Esophagus squamous epithelium (tissue), 4 donors: Measurements from ENCODE around the gene SPPL2B.

ENCODE experiments used
- POLR2A ChIP-seq, 4 donors: fragments of 450-650 bp; IDR thresholded peaks; one replicate each; pipeline ENCODE4 v1.6.1; 2017; ENCODE audit warnings: antibody characterized with exemption in 4 of 4, mild to moderate bottlenecking in 4 of 4, moderate library complexity in 3 of 4
- TF ChIP-seq, protein P1 (sequence below), 6 experiments: fragments of 450-650 bp in 4 of 6; fragments of 200-600 bp in 2 of 6; sonication (generic) in 2 of 6; IDR thresholded peaks; one replicate each; pipeline ENCODE4 v1.5.1; 2016 to 2019; ENCODE audit warnings: antibody characterized with exemption in 6 of 6, mild to moderate bottlenecking in 4 of 6, moderate library complexity in 4 of 6

DNA sequence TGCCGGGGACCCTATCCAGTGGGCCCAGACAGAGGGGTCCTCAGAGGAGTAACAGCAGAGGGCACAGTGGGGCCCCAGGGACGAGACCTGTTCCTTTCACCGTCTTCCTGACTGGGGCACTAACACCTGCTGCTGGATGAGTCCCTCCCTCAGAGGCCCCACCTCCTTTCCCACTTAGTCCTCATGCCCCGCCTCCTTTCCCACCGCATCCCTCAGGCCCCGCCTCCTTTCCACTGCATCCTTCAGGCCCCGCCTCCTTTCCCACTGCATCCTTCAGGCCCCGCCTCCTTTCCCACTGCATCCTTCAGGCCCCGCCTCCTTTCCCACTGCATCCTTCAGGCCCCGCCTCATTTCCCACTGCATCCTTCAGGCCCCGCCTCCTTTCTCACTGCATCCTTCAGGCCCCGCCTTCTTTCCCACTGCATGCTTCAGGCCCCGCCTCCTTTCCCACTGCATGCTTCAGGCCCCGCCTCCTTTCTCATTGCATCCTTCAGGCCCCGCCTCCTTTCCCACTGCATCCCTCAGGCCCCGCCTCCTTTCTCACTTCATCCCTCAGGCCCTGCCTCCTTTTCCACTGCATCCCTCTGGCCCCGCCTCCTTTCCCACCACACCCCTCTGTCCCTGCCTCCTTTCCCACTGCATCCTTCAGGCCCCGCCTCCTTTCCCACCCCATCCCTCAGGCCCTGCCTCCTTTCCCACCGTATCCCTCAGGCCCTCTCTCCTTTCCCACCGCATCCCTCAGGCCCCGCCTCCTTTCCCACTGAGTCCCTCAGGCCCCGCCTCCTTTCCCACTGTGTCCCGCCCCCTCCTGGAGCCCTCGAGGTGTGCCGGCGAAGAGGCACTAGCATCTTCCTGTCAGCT, 6.7 kb downstream of the SPPL2B start:
- TF ChIP-seq, protein P1, sequence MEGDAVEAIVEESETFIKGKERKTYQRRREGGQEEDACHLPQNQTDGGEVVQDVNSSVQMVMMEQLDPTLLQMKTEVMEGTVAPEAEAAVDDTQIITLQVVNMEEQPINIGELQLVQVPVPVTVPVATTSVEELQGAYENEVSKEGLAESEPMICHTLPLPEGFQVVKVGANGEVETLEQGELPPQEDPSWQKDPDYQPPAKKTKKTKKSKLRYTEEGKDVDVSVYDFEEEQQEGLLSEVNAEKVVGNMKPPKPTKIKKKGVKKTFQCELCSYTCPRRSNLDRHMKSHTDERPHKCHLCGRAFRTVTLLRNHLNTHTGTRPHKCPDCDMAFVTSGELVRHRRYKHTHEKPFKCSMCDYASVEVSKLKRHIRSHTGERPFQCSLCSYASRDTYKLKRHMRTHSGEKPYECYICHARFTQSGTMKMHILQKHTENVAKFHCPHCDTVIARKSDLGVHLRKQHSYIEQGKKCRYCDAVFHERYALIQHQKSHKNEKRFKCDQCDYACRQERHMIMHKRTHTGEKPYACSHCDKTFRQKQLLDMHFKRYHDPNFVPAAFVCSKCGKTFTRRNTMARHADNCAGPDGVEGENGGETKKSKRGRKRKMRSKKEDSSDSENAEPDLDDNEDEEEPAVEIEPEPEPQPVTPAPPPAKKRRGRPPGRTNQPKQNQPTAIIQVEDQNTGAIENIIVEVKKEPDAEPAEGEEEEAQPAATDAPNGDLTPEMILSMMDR (IDR thresholded peaks at IDR 0.05) = no peak
- TF ChIP-seq POLR2A (IDR thresholded peaks at IDR 0.05) = no peak
